Stimulated activated CD8-positive, alpha-beta memory T cell treated with anti-CD3 and anti-CD28 coated beads, Interleukin-2, amount 100 ng/mL, for 1 hour (primary cell): Measurements from ENCODE around the gene PSMD14.

Source experiments
- DNase-seq, 2 donors: peaks; one replicate each; pipeline ENCODE4 v3.0.0-alpha.2; 2020; ENCODE audit warnings: low read depth in 2 of 2

Gene PSMD14

DNA sequence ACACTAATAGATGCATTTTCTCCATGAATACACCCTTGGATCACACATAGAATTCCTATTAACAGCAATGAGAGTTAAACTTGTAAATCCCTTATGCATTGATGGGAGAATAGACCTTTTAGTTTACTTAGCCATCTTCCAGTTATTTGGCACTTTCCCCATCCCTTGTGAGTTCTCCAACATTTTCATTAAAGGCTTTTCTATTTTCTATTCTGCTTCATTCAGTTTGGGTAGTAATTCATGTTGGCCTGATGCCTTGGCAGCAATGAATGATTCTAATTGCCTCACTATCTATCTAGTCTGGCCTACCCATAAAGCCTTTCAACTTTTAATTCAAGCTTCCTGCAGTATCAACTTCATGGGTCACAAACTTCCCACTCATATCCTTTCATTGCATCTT, 140.2 kb downstream of the PSMD14 start:
- no peak for DNase-seq
